Measurements from ENCODE around the gene ALPG.
A peak's percentile ranks its signal among the peaks of the same experiment; 100 is the strongest.
"Not testable (repeated sequence)": the region's sequence is repeated elsewhere in the genome, so short reads cannot be mapped to it uniquely, and the experiment has no call there.

The ALPG gene

GRCh38 chr2:232406556-232407310 lies at the start of gene ALPG:
Gene ALPG, plus strand, starts transcription at chr2:232406844. Its CDS starts 51 bp downstream, at chr2:232406895.
- DNase-seq (ENCODE audit: low spot score), result no peak

- no peak for DNase-seq (ENCODE audit: low spot score)
Observed at GRCh38 chr2:232361646-232362045, 45.0 kb upstream of the ALPG start.

- no peak for DNase-seq (ENCODE audit: low spot score)
Observed at GRCh38 chr2:232362174-232362900, 44.3 kb upstream of the ALPG start.

- DNase-seq (ENCODE audit: low spot score), result not testable (repeated sequence)
Observed at GRCh38 chr2:232363064-232363783, 43.4 kb upstream of the ALPG start.

- DNase-seq (ENCODE audit: low spot score), result no peak
Observed at GRCh38 chr2:232363784-232364615, 42.6 kb upstream of the ALPG start.

- DNase-seq (ENCODE audit: low spot score), result not testable (repeated sequence)
Observed at GRCh38 chr2:232364806-232365594, 41.6 kb upstream of the ALPG start.

- peak; percentile 67 for DNase-seq (ENCODE audit: low spot score)
Observed at GRCh38 chr2:232365621-232366321, 40.9 kb upstream of the ALPG start.

- DNase-seq (ENCODE audit: low spot score), result not testable (repeated sequence)
Observed at GRCh38 chr2:232366461-232366860, 40.2 kb upstream of the ALPG start.

- DNase-seq (ENCODE audit: low spot score), result peak; percentile 5
Observed at GRCh38 chr2:232367016-232367415, 39.6 kb upstream of the ALPG start.

- DNase-seq (ENCODE audit: low spot score), result no peak
Observed at GRCh38 chr2:232367591-232368233, 38.9 kb upstream of the ALPG start.

GRCh38 chr2:232368311-232368731 lies 38.3 kb upstream of the ALPG start:
- DNase-seq (ENCODE audit: low spot score), result peak; percentile 3

- no peak for DNase-seq (ENCODE audit: low spot score)
Observed at GRCh38 chr2:232369126-232369951, 37.3 kb upstream of the ALPG start.

- DNase-seq (ENCODE audit: low spot score), result not testable (repeated sequence)
Observed at GRCh38 chr2:232370007-232370406, 36.6 kb upstream of the ALPG start.

- DNase-seq (ENCODE audit: low spot score), result peak; percentile 72
Observed at GRCh38 chr2:232372231-232373208, 34.1 kb upstream of the ALPG start.

- DNase-seq (ENCODE audit: low spot score), result no peak
Observed at GRCh38 chr2:232374356-232374755, 32.3 kb upstream of the ALPG start.

GRCh38 chr2:232375164-232375563 lies 31.5 kb upstream of the ALPG start:
- no peak for DNase-seq (ENCODE audit: low spot score)

GRCh38 chr2:232376260-232376659 lies 30.4 kb upstream of the ALPG start:
- DNase-seq (ENCODE audit: low spot score), result no peak

GRCh38 chr2:232376713-232377112 lies 29.9 kb upstream of the ALPG start:
- no peak for DNase-seq (ENCODE audit: low spot score)
